ENCODE measurements around the gene RNF217. TPM values are rescaled to one million over a fixed set of nuclear protein-coding genes. Genes with fewer than 3 reads are reported as not detected.

The RNF217 gene
- total RNA-seq, 2 experiments from 2014 or later = 0.08 to 1.0 TPM

- Mint-ChIP-seq H3K36me3 (no peaks in the 10 kb centered on the region), H3K4me3 (no peak overlapping the region), H3K27ac (no peak overlapping the region), H3K27me3 (peaks cover 23% of the 10 kb centered on the region), H3K4me1 (peaks cover 2% of the 10 kb centered on the region), H3K9me3 (no peaks in the 10 kb centered on the region)
- POLR2A ChIA-PET = no interaction called here
- ATAC-seq (ENCODE audit: low read depth) (no peak), DNase-seq (no peak)
These were observed 140.7 kb downstream of the RNF217 start for GRCh38 chr6:125102891-125103290.

GRCh38 chr6:125104425-125104824, 142.2 kb downstream of the RNF217 start:
- H3K4me3 Mint-ChIP-seq = no peak overlapping the region
- no peak for ATAC-seq (ENCODE audit: low read depth)
- DNase-seq = no peak
- H3K27me3 Mint-ChIP-seq = peaks cover 9% of the 10 kb centered on the region
- H3K27ac Mint-ChIP-seq = no peak overlapping the region
- POLR2A ChIA-PET = no interaction called here
- H3K36me3 Mint-ChIP-seq = no peaks in the 10 kb centered on the region
- peaks cover 2% of the 10 kb centered on the region for H3K4me1 Mint-ChIP-seq
- H3K9me3 Mint-ChIP-seq = peaks cover 3% of the 10 kb centered on the region

- H3K27me3 Mint-ChIP-seq = peaks cover 3% of the 10 kb centered on the region
- H3K27ac Mint-ChIP-seq = no peak overlapping the region
- no peak for DNase-seq
- POLR2A ChIA-PET = no interaction called here
- H3K4me3 Mint-ChIP-seq = no peak overlapping the region
- no peak for ATAC-seq (ENCODE audit: low read depth)
- peaks cover 1% of the 10 kb centered on the region for H3K36me3 Mint-ChIP-seq
- no peaks in the 10 kb centered on the region for H3K4me1 Mint-ChIP-seq
- peaks cover 19% of the 10 kb centered on the region for H3K9me3 Mint-ChIP-seq
These were observed 144.8 kb downstream of the RNF217 start for GRCh38 chr6:125107048-125107447.

GRCh38 chr6:125107896-125108295, 145.7 kb downstream of the RNF217 start:
- H3K4me3 Mint-ChIP-seq = no peak overlapping the region
- peaks cover 23% of the 10 kb centered on the region for H3K9me3 Mint-ChIP-seq
- ATAC-seq (ENCODE audit: low read depth) = no peak
- H3K4me1 Mint-ChIP-seq = no peaks in the 10 kb centered on the region
- H3K27ac Mint-ChIP-seq = no peak overlapping the region
- POLR2A ChIA-PET = no interaction called here
- peaks cover 1% of the 10 kb centered on the region for H3K36me3 Mint-ChIP-seq
- DNase-seq = no peak
- H3K27me3 Mint-ChIP-seq = peaks cover 2% of the 10 kb centered on the region

- H3K27me3 Mint-ChIP-seq = no peaks in the 10 kb centered on the region
- no peaks in the 10 kb centered on the region for H3K4me1 Mint-ChIP-seq
- no peak for ATAC-seq (ENCODE audit: low read depth)
- no peak overlapping the region for H3K27ac Mint-ChIP-seq
- no peak overlapping the region for H3K4me3 Mint-ChIP-seq
- peaks cover 23% of the 10 kb centered on the region for H3K9me3 Mint-ChIP-seq
- peaks cover 1% of the 10 kb centered on the region for H3K36me3 Mint-ChIP-seq
- POLR2A ChIA-PET = no interaction called here
- DNase-seq = no peak
These were observed 147.8 kb downstream of the RNF217 start for GRCh38 chr6:125110056-125110455.

GRCh38 chr6:125111219-125111983, 149.2 kb downstream of the RNF217 start:
- H3K4me1 Mint-ChIP-seq = no peaks in the 10 kb centered on the region
- H3K9me3 Mint-ChIP-seq = peaks cover 23% of the 10 kb centered on the region
- no peak overlapping the region for H3K4me3 Mint-ChIP-seq
- no peaks in the 10 kb centered on the region for H3K27me3 Mint-ChIP-seq
- H3K36me3 Mint-ChIP-seq = peaks cover 1% of the 10 kb centered on the region
- ATAC-seq (ENCODE audit: low read depth) = no peak
- POLR2A ChIA-PET = no interaction called here
- DNase-seq = no peak
- no peak overlapping the region for H3K27ac Mint-ChIP-seq

- Mint-ChIP-seq H3K27me3 (peaks cover 2% of the 10 kb centered on the region), H3K9me3 (peaks cover 23% of the 10 kb centered on the region), H3K4me1 (no peaks in the 10 kb centered on the region), H3K36me3 (peaks cover 1% of the 10 kb centered on the region), H3K27ac (no peak overlapping the region), H3K4me3 (no peak overlapping the region)
- ATAC-seq (ENCODE audit: low read depth) = no peak
- no peak for DNase-seq
- POLR2A ChIA-PET = no interaction called here
These were observed 150.7 kb downstream of the RNF217 start for GRCh38 chr6:125112934-125113333.

GRCh38 chr6:125114248-125114858, 152.1 kb downstream of the RNF217 start:
- Mint-ChIP-seq H3K4me3 (no peak overlapping the region), H3K27me3 (peaks cover 2% of the 10 kb centered on the region), H3K9me3 (peaks cover 21% of the 10 kb centered on the region), H3K4me1 (no peaks in the 10 kb centered on the region), H3K27ac (no peak overlapping the region), H3K36me3 (peaks cover 1% of the 10 kb centered on the region)
- DNase-seq = no peak
- ATAC-seq (ENCODE audit: low read depth) = no peak
- POLR2A ChIA-PET = no interaction called here

- Mint-ChIP-seq H3K9me3 (peaks cover 9% of the 10 kb centered on the region), H3K36me3 (peaks cover 1% of the 10 kb centered on the region), H3K27ac (no peak overlapping the region), H3K27me3 (peaks cover 5% of the 10 kb centered on the region), H3K4me1 (no peaks in the 10 kb centered on the region), H3K4me3 (no peak overlapping the region)
- POLR2A ChIA-PET = no interaction called here
- no peak for DNase-seq
- no peak for ATAC-seq (ENCODE audit: low read depth)
These were observed 153.9 kb downstream of the RNF217 start for GRCh38 chr6:125116170-125116569.

GRCh38 chr6:125116710-125117109, 154.5 kb downstream of the RNF217 start:
- DNase-seq = no peak
- H3K9me3 Mint-ChIP-seq = peaks cover 5% of the 10 kb centered on the region
- no peaks in the 10 kb centered on the region for H3K4me1 Mint-ChIP-seq
- H3K4me3 Mint-ChIP-seq = no peak overlapping the region
- no peak overlapping the region for H3K27ac Mint-ChIP-seq
- ATAC-seq (ENCODE audit: low read depth) = no peak
- POLR2A ChIA-PET = no interaction called here
- no peaks in the 10 kb centered on the region for H3K36me3 Mint-ChIP-seq
- H3K27me3 Mint-ChIP-seq = peaks cover 5% of the 10 kb centered on the region

- Mint-ChIP-seq H3K27me3 (peaks cover 6% of the 10 kb centered on the region), H3K27ac (no peak overlapping the region), H3K9me3 (no peaks in the 10 kb centered on the region), H3K36me3 (no peaks in the 10 kb centered on the region), H3K4me3 (no peak overlapping the region), H3K4me1 (no peaks in the 10 kb centered on the region)
- POLR2A ChIA-PET = no interaction called here
- ATAC-seq (ENCODE audit: low read depth) = no peak
- no peak for DNase-seq
These were observed 155.6 kb downstream of the RNF217 start for GRCh38 chr6:125117818-125118217.

- Mint-ChIP-seq H3K27ac (no peak overlapping the region), H3K27me3 (peaks cover 6% of the 10 kb centered on the region), H3K36me3 (no peaks in the 10 kb centered on the region), H3K9me3 (no peaks in the 10 kb centered on the region), H3K4me3 (no peak overlapping the region), H3K4me1 (no peaks in the 10 kb centered on the region)
- DNase-seq (no peak), ATAC-seq (ENCODE audit: low read depth) (no peak)
- POLR2A ChIA-PET = no interaction called here
These were observed 157.9 kb downstream of the RNF217 start for GRCh38 chr6:125120054-125120590.

- no peak for ATAC-seq (ENCODE audit: low read depth)
- H3K27ac Mint-ChIP-seq = no peak overlapping the region
- DNase-seq = no peak
- POLR2A ChIA-PET = no interaction called here
- peaks cover 6% of the 10 kb centered on the region for H3K27me3 Mint-ChIP-seq
- H3K4me3 Mint-ChIP-seq = no peak overlapping the region
- no peaks in the 10 kb centered on the region for H3K9me3 Mint-ChIP-seq
- H3K36me3 Mint-ChIP-seq = no peaks in the 10 kb centered on the region
- no peaks in the 10 kb centered on the region for H3K4me1 Mint-ChIP-seq
These were observed 159.7 kb downstream of the RNF217 start for GRCh38 chr6:125121894-125122293.

GRCh38 chr6:125123051-125123450, 160.8 kb downstream of the RNF217 start:
- POLR2A ChIA-PET = no interaction called here
- no peak for DNase-seq
- Mint-ChIP-seq H3K36me3 (no peaks in the 10 kb centered on the region), H3K27ac (no peak overlapping the region), H3K4me1 (no peaks in the 10 kb centered on the region), H3K9me3 (no peaks in the 10 kb centered on the region), H3K4me3 (no peak overlapping the region), H3K27me3 (peaks cover 4% of the 10 kb centered on the region)
- ATAC-seq (ENCODE audit: low read depth) = no peak

Data from activated naive CD8-positive, alpha-beta T cell treated with anti-CD3 and anti-CD28 coated beads, Interleukin-2, amount 10 ng/mL, durations not matched to agents 7 days and 5 days (primary cell).